Measurements from ENCODE around the gene SIPA1L3.

The SIPA1L3 gene

GRCh38 chr19:38107129-38107528 lies 200.1 kb downstream of the SIPA1L3 start:
- no peak for DNase-seq (ENCODE audit: low read depth in 2 of 2)

DNA sequence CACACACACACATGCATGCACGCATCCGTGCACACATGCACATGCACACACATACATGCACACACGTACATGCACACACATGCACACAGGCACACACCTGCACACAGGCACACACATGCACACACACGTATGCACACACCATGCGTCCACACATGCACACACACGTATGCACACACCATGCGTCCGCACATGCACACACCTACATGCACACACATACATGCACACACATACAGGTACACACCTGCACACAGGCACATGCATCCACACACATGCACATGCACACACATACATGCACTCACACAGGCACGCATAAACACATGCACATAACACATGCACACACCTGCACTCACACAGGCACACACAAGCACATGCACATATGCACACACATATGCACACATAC lies 204.9 kb downstream of the SIPA1L3 start:
- DNase-seq (ENCODE audit: low read depth in 2 of 2), result no peak

DNA sequence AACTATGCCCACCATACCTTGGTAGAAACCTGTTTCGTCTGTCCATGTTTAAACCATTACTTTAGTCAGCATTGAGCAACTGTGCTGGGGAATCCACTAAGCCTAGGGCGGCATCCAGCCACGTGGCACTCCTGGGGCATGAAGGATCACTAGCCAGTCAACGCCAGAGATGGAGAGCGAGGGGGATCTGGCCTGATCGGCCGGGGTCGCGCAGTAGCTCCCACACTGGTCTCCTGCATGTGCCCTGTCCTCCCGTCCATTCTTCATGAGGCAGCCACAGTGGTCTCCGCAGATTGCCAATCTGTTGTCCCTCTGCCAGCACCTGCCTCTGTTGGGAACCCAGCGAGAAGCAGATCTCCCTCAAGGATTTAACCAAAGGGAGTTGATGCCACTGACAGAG lies 207.6 kb downstream of the SIPA1L3 start:
- DNase-seq (ENCODE audit: low read depth in 2 of 2), result no peak

GRCh38 chr19:38115271-38115802 lies 208.3 kb downstream of the SIPA1L3 start:
- no peak for DNase-seq (ENCODE audit: low read depth in 2 of 2)

DNA sequence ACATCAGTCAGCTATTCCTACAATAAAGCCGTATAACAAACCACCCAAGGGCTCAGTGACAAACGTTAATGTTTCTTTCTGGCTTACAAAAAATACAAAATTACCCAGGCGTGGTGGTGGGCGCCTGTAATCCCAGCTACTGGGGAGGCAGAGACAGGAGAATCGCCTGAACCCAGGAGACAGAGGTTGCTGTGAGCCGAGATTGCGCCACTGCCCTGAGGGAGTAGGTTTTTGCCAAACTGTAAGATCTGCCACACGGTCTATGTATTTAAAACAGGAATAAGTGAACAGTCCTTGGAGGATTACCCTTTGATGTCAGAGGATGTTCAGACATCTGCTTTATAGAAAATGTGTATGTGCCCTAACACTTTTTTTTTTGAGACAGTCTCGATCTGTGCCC lies 211.2 kb downstream of the SIPA1L3 start:
- no peak for DNase-seq (ENCODE audit: low read depth in 2 of 2)

DNA sequence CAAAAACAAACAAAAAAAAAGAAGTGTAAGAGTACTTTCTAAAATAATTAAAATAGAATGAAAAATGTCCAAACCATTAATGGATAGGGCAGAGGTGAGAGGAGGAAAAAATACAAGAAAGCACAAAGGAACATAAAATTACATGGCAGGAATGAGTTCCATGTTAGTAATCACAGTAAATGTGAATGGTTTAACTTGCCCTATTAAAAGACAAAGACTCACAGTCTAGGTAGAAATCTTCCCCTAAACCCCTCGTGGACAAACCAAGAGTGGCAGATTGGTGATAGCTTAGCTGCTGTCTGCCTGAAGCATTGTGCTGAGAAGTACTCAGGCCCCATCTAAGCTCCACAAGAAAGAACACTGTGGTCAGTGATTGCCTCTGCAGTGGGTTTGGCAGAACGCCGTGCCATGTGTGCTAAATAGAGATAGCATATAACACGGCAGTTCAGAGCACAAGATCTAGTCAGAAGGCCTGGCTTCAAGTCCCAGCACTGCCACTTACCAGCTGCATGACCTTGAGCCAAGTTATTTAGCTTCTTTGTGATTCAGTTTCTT lies 213.5 kb downstream of the SIPA1L3 start:
- no peak for DNase-seq (ENCODE audit: low read depth in 2 of 2)

DNA sequence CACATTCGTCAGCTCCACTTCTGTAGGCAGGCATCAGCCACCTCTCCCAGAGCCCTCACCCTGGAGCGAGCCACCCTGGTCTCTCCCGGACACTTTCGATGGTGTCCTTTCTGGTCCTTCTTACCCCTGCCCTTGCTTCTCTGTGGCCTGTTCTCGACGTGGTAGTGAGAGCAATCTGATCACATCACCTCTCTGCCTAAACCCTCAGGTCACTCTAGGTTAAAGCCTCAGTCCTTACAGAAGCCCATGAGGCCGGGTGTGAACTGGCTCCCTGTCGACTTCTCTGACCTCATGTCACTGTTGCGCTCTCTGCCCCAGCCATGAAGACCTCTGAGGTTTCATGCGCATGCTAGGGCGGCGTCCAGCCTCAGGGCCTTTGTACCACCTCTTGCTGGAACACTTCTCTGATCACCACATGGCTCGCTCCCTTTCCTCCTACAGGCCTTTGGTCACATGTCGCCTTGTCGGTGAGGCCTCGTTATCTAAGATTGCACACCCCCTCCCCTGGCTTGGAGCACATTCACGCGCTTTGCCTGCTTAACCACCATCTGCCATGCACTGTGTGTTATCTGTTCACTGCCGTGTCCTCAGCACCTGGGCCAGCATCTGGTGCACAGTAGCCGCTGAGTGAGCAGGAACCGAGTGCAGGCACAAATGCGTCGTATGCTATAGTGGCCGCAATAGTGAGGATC lies 215.5 kb downstream of the SIPA1L3 start:
- no peak for DNase-seq (ENCODE audit: low read depth in 2 of 2)

DNA sequence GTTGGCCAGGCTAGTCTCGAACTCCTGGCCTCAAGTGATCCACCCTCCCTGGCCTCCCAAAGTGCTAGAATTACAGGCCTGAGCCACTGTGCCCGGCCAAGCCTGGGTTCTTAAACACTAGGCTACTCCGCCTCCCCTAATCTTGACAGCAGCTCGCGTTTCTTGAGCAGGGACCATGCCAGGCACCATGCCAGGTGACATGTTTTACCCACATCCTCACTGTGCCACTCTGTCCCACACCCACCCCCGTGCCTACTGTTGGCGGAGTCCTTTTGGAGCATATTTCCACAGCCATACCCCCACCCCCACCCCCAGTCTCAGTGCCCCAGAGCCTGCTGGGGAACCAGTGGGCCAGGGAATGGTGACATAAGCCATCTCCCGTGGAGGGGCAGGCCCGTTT lies 218.2 kb downstream of the SIPA1L3 start:
- no peak for DNase-seq (ENCODE audit: low read depth in 2 of 2)

- DNase-seq (ENCODE audit: low read depth in 2 of 2), result no peak
Observed at GRCh38 chr19:38130399-38130798, 223.4 kb downstream of the SIPA1L3 start.

DNA sequence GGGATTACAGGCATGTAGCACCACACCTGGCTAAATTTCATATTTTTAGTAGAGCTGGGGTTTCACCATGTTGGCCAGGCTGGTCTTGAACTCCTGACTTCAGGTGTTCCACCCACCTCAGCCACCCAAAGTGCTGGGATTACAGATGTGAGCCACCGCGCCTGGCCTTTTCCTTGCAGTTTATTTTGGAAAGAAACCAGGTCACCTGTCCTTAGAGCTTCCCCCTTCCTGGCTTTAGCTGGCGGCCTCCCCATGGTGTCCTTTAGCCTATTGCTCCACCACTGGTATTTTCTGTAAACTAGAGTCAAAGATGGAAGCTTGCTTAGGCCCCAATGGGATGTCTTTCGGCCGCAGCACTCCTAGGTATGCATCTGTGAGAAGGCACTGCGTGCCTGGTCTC lies 225.8 kb downstream of the SIPA1L3 start:
- no peak for DNase-seq (ENCODE audit: low read depth in 2 of 2)

- no peak for DNase-seq (ENCODE audit: low read depth in 2 of 2)
Observed at GRCh38 chr19:38133319-38133718, 226.3 kb downstream of the SIPA1L3 start.

DNA sequence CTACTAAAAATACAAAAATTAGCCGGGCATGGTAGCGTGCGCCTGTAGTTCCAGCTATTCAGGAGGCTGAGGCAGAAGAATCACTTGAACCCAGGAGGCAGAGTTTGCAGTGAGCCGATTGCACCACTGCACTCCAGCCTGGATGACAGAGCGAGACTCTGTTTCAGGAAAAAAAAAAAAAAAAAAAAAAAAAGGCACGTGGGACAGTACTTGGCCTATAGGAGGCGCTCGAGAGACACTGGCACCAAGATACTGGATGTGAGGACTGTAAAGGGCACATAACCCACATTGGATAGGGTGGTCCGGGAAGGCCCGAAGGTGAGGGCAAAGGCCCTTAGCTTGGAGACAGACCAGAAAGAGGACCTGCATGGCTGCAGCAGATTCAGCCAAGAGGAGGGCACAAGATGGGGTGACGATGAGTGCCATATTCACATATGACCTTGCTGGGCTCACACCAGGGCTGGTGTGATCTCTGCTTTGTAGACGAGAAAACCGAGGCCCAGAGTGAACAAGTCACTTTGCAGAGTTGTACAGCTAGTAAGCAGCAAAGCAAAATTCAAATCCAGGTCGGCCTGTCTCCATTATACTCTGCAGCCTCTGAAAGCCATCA lies 227.6 kb downstream of the SIPA1L3 start:
- no peak for DNase-seq (ENCODE audit: low read depth in 2 of 2)

DNA sequence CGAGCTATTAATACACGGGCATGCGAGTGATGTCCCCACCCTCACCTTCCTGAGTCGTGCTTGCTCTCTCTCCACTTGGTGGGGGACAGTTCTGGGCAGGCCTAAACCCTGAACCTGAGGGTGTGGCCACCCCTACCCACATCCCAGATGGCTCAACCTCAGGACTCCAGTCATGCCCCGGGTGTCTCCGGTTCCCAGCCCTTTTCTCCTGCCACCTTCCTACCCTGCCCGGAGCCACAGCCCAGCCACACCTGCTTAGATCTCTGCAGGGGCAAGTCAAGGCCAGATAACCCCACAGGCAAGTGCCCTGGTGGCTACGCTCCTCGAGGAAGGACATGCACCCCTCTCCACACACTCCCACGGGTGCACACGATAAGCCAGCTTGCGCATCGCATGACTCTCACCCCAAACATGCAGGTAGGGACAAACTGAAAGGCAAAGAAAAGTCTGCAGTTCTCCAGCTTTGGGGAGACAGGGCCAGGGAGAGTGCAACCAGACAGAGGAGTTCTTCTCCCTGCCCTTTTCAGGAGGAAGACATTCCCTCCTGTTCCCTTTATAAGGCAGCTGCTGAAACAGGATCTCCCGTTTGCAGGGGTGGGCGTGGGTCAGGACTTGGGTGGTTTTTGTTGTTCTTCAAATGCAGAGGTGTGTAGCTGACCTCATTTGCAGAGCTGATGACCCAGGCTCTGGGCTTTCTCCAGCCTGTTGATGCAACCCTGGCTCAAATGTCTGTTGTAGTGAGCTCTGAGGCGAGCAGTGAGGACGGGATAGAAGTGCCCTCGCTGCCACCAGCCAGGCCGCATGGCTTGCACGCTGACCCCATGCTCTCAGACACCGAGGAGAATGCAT lies 228.4 kb downstream of the SIPA1L3 start:
- no peak for DNase-seq (ENCODE audit: low read depth in 2 of 2)

- no peak for DNase-seq (ENCODE audit: low read depth in 2 of 2)
Observed at GRCh38 chr19:38139122-38139521, 232.1 kb downstream of the SIPA1L3 start.

DNA sequence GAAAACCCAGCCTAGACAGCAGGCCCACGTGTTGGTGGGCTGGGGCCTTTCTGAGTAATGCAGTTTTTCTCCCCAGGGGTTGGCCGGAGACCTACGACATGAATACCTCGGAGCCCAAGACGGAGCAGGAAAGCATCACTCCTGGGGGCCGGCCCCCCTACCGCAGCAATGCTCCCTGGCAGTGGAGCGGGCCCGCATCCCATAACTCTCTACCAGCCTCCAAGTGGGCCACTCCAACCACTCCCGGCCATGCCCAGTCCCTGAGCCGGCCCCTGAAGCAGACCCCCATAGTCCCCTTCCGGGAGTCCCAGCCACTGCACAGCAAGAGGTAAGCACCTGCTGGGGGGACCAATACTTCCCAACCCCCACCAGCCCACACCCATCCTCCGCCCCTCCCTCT lies 234.1 kb downstream of the SIPA1L3 start:
- DNase-seq (ENCODE audit: low read depth in 2 of 2), result no peak

DNA sequence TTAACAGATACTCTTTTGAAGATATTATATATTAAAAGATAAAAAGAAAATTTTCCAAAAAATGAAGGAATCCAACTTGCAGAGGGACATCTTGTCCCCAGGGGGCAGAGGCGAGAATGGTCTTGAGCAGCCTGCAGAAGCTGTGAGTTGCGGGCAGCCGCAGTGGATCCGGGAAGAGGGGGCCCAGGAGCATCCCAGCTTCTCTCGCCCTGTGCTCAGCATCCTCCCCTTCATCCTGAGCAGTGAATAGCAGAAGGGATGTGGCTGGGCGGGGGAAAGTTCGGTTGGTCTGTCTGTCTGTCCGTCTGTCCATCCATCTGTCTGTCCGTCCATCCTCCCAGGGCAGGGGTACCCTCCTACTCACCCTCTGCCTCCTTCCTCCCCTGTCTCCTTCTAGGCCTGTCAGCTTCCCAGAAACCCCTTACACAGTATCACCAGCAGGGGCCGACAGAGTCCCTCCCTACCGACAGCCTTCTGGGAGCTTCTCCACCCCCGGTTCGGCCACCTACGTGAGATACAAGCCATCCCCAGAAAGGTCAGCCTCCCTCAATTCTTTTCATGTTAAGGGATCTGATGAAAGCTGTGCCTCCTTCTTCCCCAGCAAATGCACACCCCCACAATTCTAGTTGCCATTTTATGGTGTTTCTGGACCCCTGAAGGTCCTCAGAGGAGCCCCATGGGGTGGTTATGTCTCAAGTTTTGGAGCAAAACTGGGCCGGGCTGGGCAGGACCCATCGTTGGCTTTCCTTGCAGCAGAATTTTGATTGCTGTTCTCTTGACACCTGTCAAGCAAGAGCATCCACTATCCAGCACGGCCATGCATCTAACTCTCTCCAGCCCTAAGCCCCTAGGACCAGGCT lies 235.4 kb downstream of the SIPA1L3 start:
- DNase-seq (ENCODE audit: low read depth in 2 of 2), result peak in 1 of 2 donors; percentile 1

GRCh38 chr19:38143847-38144246 lies 236.8 kb downstream of the SIPA1L3 start:
- no peak for DNase-seq (ENCODE audit: low read depth in 2 of 2)

- no peak for DNase-seq (ENCODE audit: low read depth in 2 of 2)
Observed at GRCh38 chr19:38144667-38145066, 237.7 kb downstream of the SIPA1L3 start.

DNA sequence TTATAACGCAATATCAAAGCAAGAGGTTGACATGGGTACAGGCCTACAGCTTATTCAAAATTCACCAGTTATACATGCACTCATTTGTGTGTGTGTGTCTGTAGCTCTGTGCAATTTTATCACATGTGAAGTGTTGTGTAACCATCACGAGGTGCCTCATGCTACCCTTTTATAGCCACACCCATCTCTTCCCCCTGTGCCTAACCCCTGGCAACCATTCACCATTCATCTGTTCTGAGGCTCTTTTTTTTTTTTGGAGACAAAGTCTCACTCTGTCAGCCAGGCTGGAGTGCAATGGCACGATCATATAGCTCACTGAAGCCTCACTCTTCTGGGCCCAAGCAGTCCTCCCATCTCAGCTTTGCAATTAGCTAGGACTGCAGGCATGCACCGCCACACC lies 238.6 kb downstream of the SIPA1L3 start:
- no peak for DNase-seq (ENCODE audit: low read depth in 2 of 2)

DNA sequence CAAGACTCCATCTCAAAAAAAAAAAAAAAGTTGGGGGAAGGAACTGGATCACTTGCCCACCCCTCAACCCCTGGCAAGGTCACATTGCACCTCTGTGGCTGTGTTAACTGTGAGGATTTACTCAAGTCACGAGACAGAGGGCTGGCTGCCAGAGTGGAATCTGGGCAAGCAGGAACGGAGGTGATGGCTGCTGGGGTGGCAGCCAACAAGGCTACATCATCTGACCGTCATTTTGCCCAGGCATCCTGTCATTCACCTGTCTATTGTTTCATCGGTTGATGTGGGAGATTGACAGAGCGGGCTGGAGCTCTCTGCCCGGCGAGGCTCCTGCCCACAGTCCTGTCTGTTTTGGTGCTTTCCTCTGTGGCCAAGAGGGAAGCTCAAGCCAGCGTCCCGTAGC lies 241.3 kb downstream of the SIPA1L3 start:
- no peak for DNase-seq (ENCODE audit: low read depth in 2 of 2)

DNA sequence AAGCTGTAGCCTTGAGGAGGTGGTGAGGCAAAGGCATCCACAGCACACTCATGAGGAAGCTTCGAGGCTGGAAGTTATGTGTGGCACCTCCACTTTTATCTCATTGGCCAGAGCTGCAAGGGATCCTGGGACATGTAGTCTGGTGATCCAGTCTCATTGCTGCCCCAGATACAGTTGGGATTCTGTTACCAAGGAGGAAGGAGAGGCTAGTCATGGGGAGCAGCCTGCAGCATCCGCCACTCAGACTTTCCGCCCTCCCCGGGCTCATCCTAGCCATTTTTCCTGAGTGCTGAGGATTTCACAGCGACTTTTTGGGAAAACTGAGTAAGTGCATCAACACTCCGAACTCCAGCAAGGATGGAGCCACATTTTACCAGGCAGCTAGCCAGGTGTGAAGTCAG lies 242.7 kb downstream of the SIPA1L3 start:
- no peak for DNase-seq (ENCODE audit: low read depth in 2 of 2)
